A549 (cell line): Measurements from ENCODE around the gene RALGDS.

Source experiments
- PHF8 ChIP-seq: fragments of 200-600 bp; sonication (generic); IDR thresholded peaks from 2 replicates; pipeline ENCODE4 v1.6.1; 2016; ENCODE audit warnings: low read depth, mild to moderate bottlenecking, antibody characterized with exemption, moderate library complexity, borderline replicate concordance
- TF ChIP-seq, protein P1 (sequence below): IDR thresholded peaks from 2 replicates; pipeline ENCODE4 v1.6.1; 2012; ENCODE audit warnings: low read depth, borderline replicate concordance

GRCh38 chr9:133086894-133087293, 34.1 kb downstream of the RALGDS start:
- TF ChIP-seq, protein P1, sequence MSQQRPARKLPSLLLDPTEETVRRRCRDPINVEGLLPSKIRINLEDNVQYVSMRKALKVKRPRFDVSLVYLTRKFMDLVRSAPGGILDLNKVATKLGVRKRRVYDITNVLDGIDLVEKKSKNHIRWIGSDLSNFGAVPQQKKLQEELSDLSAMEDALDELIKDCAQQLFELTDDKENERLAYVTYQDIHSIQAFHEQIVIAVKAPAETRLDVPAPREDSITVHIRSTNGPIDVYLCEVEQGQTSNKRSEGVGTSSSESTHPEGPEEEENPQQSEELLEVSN: no peak
- no peak for TF ChIP-seq PHF8
